MM.1S (cell line): ENCODE results near the gene TTC13.

ENCODE experiments used
- DNase-seq: peaks from one replicate; pipeline ENCODE4 v3.0.0-alpha.2; 2015
- H2AFZ ChIP-seq: fragments of 300-600 bp; sonication (generic); 2 replicates; pipeline ENCODE4 v1.6.0; 2016; ENCODE audit warnings: antibody characterized with exemption, low read length
- H3F3A ChIP-seq: fragments of 300-600 bp; sonication (generic); 2 replicates; pipeline ENCODE4 v1.6.1; 2016; ENCODE audit warnings: mild to moderate bottlenecking, antibody characterized with exemption, low read length, moderate library complexity, mixed read lengths; ENCODE audit not compliant: insufficient read depth
- H3K27ac ChIP-seq: fragments of 300-600 bp; sonication (generic); 2 replicates; pipeline ENCODE4 v1.5.1; 2016; ENCODE audit warnings: mild to moderate bottlenecking, low read length
- H3K27me3 ChIP-seq: fragments of 300-600 bp; sonication (generic); replicated peaks from 2 replicates; pipeline ENCODE4 v1.6.0; 2016; ENCODE audit warnings: low read length; ENCODE audit not compliant: insufficient read depth
- H3K36me3 ChIP-seq: fragments of 300-600 bp; sonication (generic); replicated peaks from 2 replicates; pipeline ENCODE4 v1.6.1; 2016; ENCODE audit warnings: mild to moderate bottlenecking, low read length, mixed read lengths; ENCODE audit not compliant: insufficient read depth
- H3K4me1 ChIP-seq: fragments of 300-600 bp; sonication (generic); 2 replicates; pipeline ENCODE4 v1.6.1; 2016; ENCODE audit warnings: low read length, mixed read lengths
- H3K4me2 ChIP-seq: fragments of 300-600 bp; sonication (generic); 2 replicates; pipeline ENCODE4 v1.6.0; 2016; ENCODE audit warnings: low read depth, low read length
- H3K4me3 ChIP-seq: fragments of 300-600 bp; sonication (generic); 2 replicates; pipeline ENCODE4 v1.5.1; 2016; ENCODE audit warnings: low read length, mixed read lengths
- H3K79me2 ChIP-seq: fragments of 300-600 bp; sonication (generic); 2 replicates; pipeline ENCODE4 v1.6.1; 2016; ENCODE audit warnings: mixed run types, low read length, mixed read lengths
- H3K9ac ChIP-seq: fragments of 300-600 bp; sonication (generic); 2 replicates; pipeline ENCODE4 v1.6.1; 2016; ENCODE audit warnings: low read length, mixed read lengths
- H3K9me2 ChIP-seq: fragments of 300-600 bp; sonication (generic); replicated peaks from 2 replicates; pipeline ENCODE4 v1.6.1; 2016; ENCODE audit warnings: mild to moderate bottlenecking, low read length, mixed read lengths; ENCODE audit not compliant: insufficient read depth
- H3K9me3 ChIP-seq: fragments of 300-600 bp; sonication (generic); replicated peaks from 2 replicates; pipeline ENCODE4 v1.6.1; 2016; ENCODE audit warnings: mild to moderate bottlenecking, low read length, mixed read lengths; ENCODE audit not compliant: insufficient read depth
- H4K20me1 ChIP-seq: fragments of 300-600 bp; sonication (generic); 2 replicates; pipeline ENCODE4 v1.6.1; 2016; ENCODE audit warnings: mild to moderate bottlenecking, low read length, moderate library complexity, mixed read lengths; ENCODE audit not compliant: insufficient read depth
- CTCF ChIP-seq: fragments of 300-600 bp; sonication (generic); IDR thresholded peaks from 2 replicates; pipeline ENCODE4 v1.5.1; 2016; ENCODE audit warnings: antibody characterized with exemption, low read length, mixed read lengths
- EZH2 ChIP-seq: fragments of 300-600 bp; sonication (generic); optimal IDR thresholded peaks from 2 replicates; pipeline ENCODE3; 2017; ENCODE audit warnings: low read depth, mild to moderate bottlenecking, antibody characterized with exemption, low read length, mixed read lengths
- EZH2phosphoT487 ChIP-seq: fragments of 300-600 bp; sonication (generic); IDR thresholded peaks from 2 replicates; pipeline ENCODE4 v1.6.1; 2018; ENCODE audit warnings: antibody characterized with exemption, low read length

Gene TTC13

GRCh38 chr1:230966358-230966873 is 12.2 kb downstream of the TTC13 start:
- TF ChIP-seq CTCF, result no peak
- Histone ChIP-seq H3K4me1 (no peaks in the 10 kb centered on the region), H3K27me3 (no peaks in the 10 kb centered on the region), H3K36me3 (no peaks in the 10 kb centered on the region), H2AFZ (no peak overlapping the region), H3K9me3 (no peaks in the 10 kb centered on the region), H3K4me2 (no peak overlapping the region), H3K4me3 (no peak overlapping the region), H3K27ac (no peak overlapping the region), H3F3A (no peaks in the 10 kb centered on the region), H3K9ac (no peak overlapping the region), H4K20me1 (no peaks in the 10 kb centered on the region), H3K9me2 (no peaks in the 10 kb centered on the region), H3K79me2 (peaks cover 16% of the 10 kb centered on the region; the same call in 1 of the 2 replicates)
- no peak for DNase-seq

DNA sequence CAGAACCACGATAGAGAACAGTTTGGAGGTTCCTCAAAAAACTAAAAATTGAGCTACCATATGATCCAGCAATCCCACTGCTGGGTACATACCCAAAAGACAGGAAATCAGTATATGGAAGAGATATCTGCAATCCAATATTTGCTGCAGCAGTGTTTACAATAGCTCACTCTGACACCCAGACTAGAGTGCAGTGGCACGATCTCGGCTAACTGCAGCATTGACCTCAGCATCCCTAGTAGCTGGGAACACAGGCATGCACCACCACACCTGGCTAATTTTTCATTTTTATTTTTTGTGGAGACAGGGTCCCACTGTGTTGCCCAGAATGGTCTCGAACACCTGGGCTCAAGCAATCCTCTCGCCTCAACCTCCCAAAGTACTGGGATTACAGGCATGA is 13.1 kb downstream of the TTC13 start:
- Histone ChIP-seq H3K4me1 (no peaks in the 10 kb centered on the region), H3K4me2 (no peak overlapping the region), H3K9me2 (no peaks in the 10 kb centered on the region), H4K20me1 (no peaks in the 10 kb centered on the region), H3K9ac (no peak overlapping the region), H2AFZ (no peak overlapping the region), H3F3A (no peaks in the 10 kb centered on the region), H3K9me3 (no peaks in the 10 kb centered on the region), H3K27ac (no peak overlapping the region), H3K27me3 (no peaks in the 10 kb centered on the region), H3K4me3 (no peak overlapping the region), H3K36me3 (no peaks in the 10 kb centered on the region), H3K79me2 (peaks cover 15% of the 10 kb centered on the region; the same call in 1 of the 2 replicates)
- TF ChIP-seq EZH2phosphoT487, result no peak
- DNase-seq, result no peak

DNA sequence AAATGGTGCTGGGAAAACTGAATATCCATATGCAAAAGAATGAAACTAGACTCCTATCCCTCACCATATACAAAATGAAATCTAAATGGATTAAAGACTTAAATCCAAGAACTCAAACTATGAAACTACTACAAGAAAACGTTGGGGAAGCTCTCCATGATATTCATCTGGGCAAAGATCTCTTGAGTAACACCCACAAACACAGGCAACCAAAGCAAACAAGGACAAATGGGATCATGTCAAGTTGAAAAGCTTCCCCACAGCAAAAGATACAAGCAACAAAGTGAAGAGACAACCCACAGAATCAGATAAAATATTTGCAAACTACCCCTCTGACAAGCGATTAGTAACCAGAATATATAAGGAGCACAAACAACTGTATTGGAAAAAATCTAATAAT is 13.8 kb downstream of the TTC13 start:
- no peaks in the 10 kb centered on the region for H3F3A ChIP-seq
- TF ChIP-seq EZH2phosphoT487 (no peak), EZH2 (no peak), CTCF (no peak)

GRCh38 chr1:230958370-230958769 is 20.3 kb downstream of the TTC13 start:
- Histone ChIP-seq H3F3A (no peaks in the 10 kb centered on the region), H3K27me3 (no peaks in the 10 kb centered on the region), H2AFZ (no peak overlapping the region), H3K27ac (no peak overlapping the region), H3K9me2 (no peaks in the 10 kb centered on the region), H3K4me3 (no peak overlapping the region), H3K36me3 (no peaks in the 10 kb centered on the region), H3K9me3 (no peaks in the 10 kb centered on the region), H3K9ac (no peak overlapping the region), H4K20me1 (no peaks in the 10 kb centered on the region), H3K4me1 (no peaks in the 10 kb centered on the region), H3K4me2 (no peak overlapping the region), H3K79me2 (no peaks in the 10 kb centered on the region)
- no peak for TF ChIP-seq EZH2
- no peak for TF ChIP-seq CTCF
- no peak for DNase-seq

More for the DNA sequence above, 13.8 kb downstream of the TTC13 start:
- Histone ChIP-seq H3K27ac (no peak overlapping the region), H3K9me3 (no peaks in the 10 kb centered on the region), H3K9ac (no peak overlapping the region), H3K4me3 (no peak overlapping the region), H4K20me1 (no peaks in the 10 kb centered on the region), H3K4me1 (no peaks in the 10 kb centered on the region), H3K36me3 (no peaks in the 10 kb centered on the region), H3K4me2 (no peak overlapping the region), H3K79me2 (peaks cover 9% of the 10 kb centered on the region; the same call in 1 of the 2 replicates), H3K9me2 (no peaks in the 10 kb centered on the region), H3K27me3 (no peaks in the 10 kb centered on the region), H2AFZ (no peak overlapping the region)
- no peak for DNase-seq
